Right ventricle myocardium superior (tissue), 1 donor: ENCODE data around the gene ZFAND5. TPM values are rescaled to one million over a fixed set of nuclear protein-coding genes. Genes with fewer than 3 reads are reported as not detected.

Experiments used
- total RNA-seq: library from RNA; stranded (reverse); fragmentation: NEBNext Ultra II Directional; extraction: Animal tissue kit (Norgen Biotek cat#: 25700); gene quantifications from one replicate; pipeline ENCODE4 v1.2.1, GENCODE V29; 2021
- donor health status: DM: no; HTN: yes; CAD: no; lungs with severe emphysema.

ZFAND5 gene
- total RNA-seq, 1 donor from 2014 or later: 180 TPM

Other genes with a start within 250 kb of the ZFAND5 start
- 2.9 TPM for gene GDA, start 215.8 kb downstream of the ZFAND5 start, total RNA-seq
- gene TMC1, start 156.4 kb upstream of the ZFAND5 start, total RNA-seq: not detected